Measurements from ENCODE around the gene FAM107B. TPM values are rescaled to one million over a fixed set of nuclear protein-coding genes. Genes with fewer than 3 reads are reported as not detected.

FAM107B gene
- total RNA-seq, 1 experiment from 2014 or later, result 61.6 TPM

GRCh38 chr10:14487488-14487883 lies 287.2 kb downstream of the FAM107B start:
- Histone ChIP-seq H3K4me1 (ENCODE audit: insufficient read depth, low read length, poor library complexity, severe bottlenecking) (no peaks in the 10 kb centered on the region), H3K4me3 (ENCODE audit: low read depth, low read length, poor library complexity, severe bottlenecking) (no peak overlapping the region), H3K27ac (ENCODE audit: low read depth, low read length, poor library complexity, severe bottlenecking) (no peak overlapping the region), H3K27me3 (replicated peaks; ENCODE audit: insufficient read depth, low read depth, low read length, poor library complexity) (peaks cover 49% of the 10 kb centered on the region), H3K36me3 (ENCODE audit: insufficient read depth, low read length, poor library complexity, severe bottlenecking) (no peaks in the 10 kb centered on the region), H3K9me3 (ENCODE audit: low read depth, low read length, poor library complexity, severe bottlenecking) (no peaks in the 10 kb centered on the region)
- CTCF ChIA-PET, result no interaction called here
- intact Hi-C loops (cut with micrococcal nuclease; ENCODE audit: unreplicated experiment), result no loop called here
- DNase-seq (ENCODE audit: low spot score), result no peak
- POLR2A ChIA-PET (ENCODE audit: low non-redundant PET), result no interaction called here
- no TSS peak for BruUV-seq (replicated peaks)
- TF ChIP-seq EZH2 (IDR thresholded peaks at IDR 0.05; ENCODE audit: borderline replicate concordance, low read depth, low read length, poor library complexity, severe bottlenecking), result no peak
- no peak for TF ChIP-seq CTCF (conservative IDR thresholded peaks at IDR 0.05; ENCODE audit: low read depth, low read length)

GRCh38 chr10:14486777-14487487 lies 287.8 kb downstream of the FAM107B start:
- H3K27me3 ChIP-seq (replicated peaks; ENCODE audit: insufficient read depth, low read depth, low read length, poor library complexity), result peaks cover 49% of the 10 kb centered on the region
- H3K4me3 ChIP-seq (ENCODE audit: low read depth, low read length, poor library complexity, severe bottlenecking), result no peak overlapping the region
- no TSS peak for BruUV-seq (replicated peaks)
- POLR2A ChIA-PET (ENCODE audit: low non-redundant PET), result no interaction called here
- intact Hi-C loops (cut with micrococcal nuclease; ENCODE audit: unreplicated experiment), result no loop called here
- no peaks in the 10 kb centered on the region for H3K36me3 ChIP-seq (ENCODE audit: insufficient read depth, low read length, poor library complexity, severe bottlenecking)
- H3K4me1 ChIP-seq (ENCODE audit: insufficient read depth, low read length, poor library complexity, severe bottlenecking), result no peaks in the 10 kb centered on the region
- TF ChIP-seq CTCF (conservative IDR thresholded peaks at IDR 0.05; ENCODE audit: low read depth, low read length) (no peak), EZH2 (IDR thresholded peaks at IDR 0.05; ENCODE audit: borderline replicate concordance, low read depth, low read length, poor library complexity, severe bottlenecking) (no peak)
- no peaks in the 10 kb centered on the region for H3K9me3 ChIP-seq (ENCODE audit: low read depth, low read length, poor library complexity, severe bottlenecking)
- no peak for DNase-seq (ENCODE audit: low spot score)
- H3K27ac ChIP-seq (ENCODE audit: low read depth, low read length, poor library complexity, severe bottlenecking), result no peak overlapping the region
- CTCF ChIA-PET, result no interaction called here

DNA sequence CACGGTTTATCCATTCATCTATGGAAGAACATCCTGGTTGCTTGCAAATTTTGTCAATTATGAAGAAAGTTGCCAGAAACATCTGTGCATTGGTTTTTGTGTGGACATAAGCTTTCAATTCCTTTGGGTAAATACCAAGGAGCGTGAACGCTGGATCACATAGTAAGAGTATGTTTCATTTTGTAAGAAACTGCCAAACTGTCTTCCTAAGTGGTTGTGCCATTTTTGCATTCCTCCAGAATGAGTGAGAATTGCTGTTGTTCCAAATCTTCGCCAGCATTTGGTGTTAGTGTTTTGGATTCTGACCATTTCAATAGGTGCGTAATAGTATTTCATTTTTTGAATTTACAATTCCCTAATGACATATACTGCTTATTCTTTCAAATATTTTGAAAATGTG lies 288.7 kb downstream of the FAM107B start:
- Histone ChIP-seq H3K27ac (ENCODE audit: low read depth, low read length, poor library complexity, severe bottlenecking) (no peak overlapping the region), H3K9me3 (ENCODE audit: low read depth, low read length, poor library complexity, severe bottlenecking) (no peaks in the 10 kb centered on the region), H3K36me3 (ENCODE audit: insufficient read depth, low read length, poor library complexity, severe bottlenecking) (no peaks in the 10 kb centered on the region), H3K4me3 (ENCODE audit: low read depth, low read length, poor library complexity, severe bottlenecking) (no peak overlapping the region), H3K4me1 (ENCODE audit: insufficient read depth, low read length, poor library complexity, severe bottlenecking) (no peaks in the 10 kb centered on the region), H3K27me3 (replicated peaks; ENCODE audit: insufficient read depth, low read depth, low read length, poor library complexity) (peaks cover 49% of the 10 kb centered on the region)
- TF ChIP-seq CTCF (conservative IDR thresholded peaks at IDR 0.05; ENCODE audit: low read depth, low read length), result no peak
- TF ChIP-seq EZH2 (IDR thresholded peaks at IDR 0.05; ENCODE audit: borderline replicate concordance, low read depth, low read length, poor library complexity, severe bottlenecking), result no peak
- CTCF ChIA-PET, result no interaction called here
- BruUV-seq (replicated peaks), result no TSS peak
- intact Hi-C loops (cut with micrococcal nuclease; ENCODE audit: unreplicated experiment), result no loop called here
- no peak for DNase-seq (ENCODE audit: low spot score)
- POLR2A ChIA-PET (ENCODE audit: low non-redundant PET), result no interaction called here
